Stimulated activated CD4-positive, alpha-beta T cell treated with anti-CD3 and anti-CD28 coated beads, TNF-alpha, amount 100 ng/mL, for 24 hours (primary cell): ENCODE results near the gene PLA2G2A.
A peak's percentile ranks its signal among the peaks of the same experiment; 100 is the strongest.
"Not testable (repeated sequence)": the region's sequence is repeated elsewhere in the genome, so short reads cannot be mapped to it uniquely, and the experiment has no call there.

Experiments
- DNase-seq, 3 experiments: peaks; one replicate each; pipeline ENCODE4 v3.0.0-alpha.2; 2020; ENCODE audit warnings: low read depth in 3 of 3

PLA2G2A gene, protein sequence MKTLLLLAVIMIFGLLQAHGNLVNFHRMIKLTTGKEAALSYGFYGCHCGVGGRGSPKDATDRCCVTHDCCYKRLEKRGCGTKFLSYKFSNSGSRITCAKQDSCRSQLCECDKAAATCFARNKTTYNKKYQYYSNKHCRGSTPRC

DNA sequence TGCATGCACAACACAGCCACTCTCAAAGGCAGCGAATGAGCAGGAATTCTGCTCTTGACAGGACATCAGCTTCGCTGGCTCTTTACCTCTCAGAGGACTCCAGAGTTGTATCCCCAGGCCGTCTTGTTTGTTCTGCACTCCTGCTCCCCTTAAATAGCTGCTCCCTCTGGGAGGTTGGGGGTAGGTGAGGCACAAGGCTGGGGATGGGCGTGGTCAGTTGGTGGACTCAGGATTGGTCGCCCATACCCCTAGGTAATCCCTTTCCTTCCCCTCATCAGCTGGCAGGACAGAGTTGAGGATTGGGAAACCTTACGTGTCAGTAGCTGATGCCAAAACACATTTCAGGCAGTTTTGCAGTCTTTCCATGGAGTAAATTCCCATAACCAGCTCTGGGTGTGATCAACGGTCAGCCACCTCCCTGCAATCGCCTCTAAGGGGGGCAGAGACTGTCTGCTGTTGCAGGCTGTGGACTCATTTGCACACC is at the start of gene PLA2G2A:
PLA2G2A (minus strand) TSS at position 125 of the 484 bp plus-strand sequence. CDS start 845 bp downstream, outside the sequence.
- no peak for DNase-seq

DNA sequence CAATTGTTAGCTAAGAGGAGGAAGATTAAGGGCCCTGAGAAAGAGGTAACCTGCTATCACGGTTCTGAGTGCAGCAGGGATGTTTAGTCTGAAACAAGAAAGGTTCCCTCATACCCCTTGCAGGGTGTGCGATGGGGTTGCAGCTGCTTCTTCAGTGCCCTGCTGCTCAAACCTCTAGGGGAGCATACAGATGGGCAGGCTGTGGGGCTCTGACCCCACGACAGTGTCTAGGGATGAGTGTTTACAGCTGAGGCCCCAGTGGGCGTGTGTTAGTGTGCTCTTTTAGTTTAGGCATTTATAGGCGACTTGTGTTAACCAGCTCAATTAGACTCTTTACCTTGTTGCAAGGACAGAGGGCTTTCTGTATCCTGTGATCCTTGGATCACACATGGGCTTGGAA is 49.3 kb upstream of the PLA2G2A start:
- DNase-seq, result no peak

DNA sequence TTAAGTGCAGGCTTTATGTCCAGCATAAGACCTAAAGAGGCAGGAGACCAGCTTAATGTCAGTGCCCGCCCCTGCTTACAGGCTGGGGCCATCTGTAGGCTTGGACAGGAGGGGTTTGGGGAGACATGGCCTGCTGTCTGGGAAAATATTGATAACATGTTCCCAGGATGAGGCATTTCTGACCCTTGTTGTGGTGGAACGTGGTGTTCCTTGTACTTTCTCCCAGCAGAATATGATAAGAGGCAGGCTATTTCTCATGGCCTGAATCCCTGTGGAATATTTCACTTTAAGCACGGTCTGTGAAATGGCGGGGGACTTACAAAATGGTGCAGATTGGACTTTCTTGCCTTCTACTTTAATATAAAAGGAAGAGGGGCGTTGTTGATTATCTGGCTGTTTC is 48.7 kb upstream of the PLA2G2A start:
- DNase-seq, result no peak

DNA sequence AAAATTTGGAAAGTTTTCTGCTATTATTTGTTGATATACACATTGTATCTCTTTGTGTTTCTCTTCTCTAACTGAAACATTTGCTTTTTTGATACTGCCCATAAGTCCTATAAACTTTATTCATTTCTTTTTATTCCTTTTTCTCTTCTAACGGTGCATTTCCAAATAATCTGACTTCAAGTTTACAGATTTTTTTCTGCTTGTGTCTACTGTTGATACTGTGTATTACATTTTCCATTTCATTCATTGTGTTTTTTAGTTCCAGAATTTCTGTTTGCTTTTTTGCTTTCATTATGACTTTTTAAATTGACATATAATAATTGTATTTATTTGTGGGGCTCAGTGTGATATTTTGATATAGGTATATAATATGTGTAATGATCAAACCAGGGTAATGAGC is 38.3 kb upstream of the PLA2G2A start:
- DNase-seq, result no peak

DNA sequence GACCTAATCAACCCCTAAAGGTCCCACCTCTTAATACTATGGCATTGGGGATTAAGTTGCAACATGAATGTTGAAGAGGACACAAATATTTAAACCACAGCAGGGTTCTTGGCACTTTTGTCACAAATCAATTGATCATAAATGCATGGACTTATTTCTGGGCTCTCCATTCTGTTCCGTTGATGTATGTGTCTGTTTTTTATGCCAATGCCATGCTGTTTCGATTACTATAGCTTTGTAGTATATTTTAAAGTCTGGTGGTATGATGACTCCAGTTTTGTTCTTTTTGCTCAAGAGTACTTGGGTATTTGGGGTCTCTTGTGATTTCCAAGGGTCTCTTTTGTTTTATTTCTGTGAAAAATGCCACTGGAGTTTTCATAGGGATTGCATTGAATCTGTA is 34.7 kb upstream of the PLA2G2A start:
- DNase-seq, result no peak

DNA sequence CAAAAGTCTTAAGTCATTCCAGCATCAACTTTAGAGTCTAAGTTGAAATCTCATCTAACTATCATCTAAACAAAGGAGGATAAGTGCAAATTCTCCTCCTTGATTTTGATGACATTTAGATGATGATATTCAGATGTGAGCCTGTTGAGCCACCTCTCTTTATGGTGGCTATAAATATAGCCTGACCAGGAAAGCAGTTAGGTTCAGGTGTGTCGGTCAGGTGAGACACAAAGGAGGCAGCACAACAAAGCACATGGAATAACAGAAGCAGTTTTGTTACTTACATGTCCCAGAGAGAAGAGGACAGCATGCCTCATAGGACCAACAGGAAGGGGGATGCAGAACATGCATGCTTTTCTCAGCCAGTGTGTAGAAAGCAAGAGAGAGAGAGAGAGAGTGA is 30.6 kb upstream of the PLA2G2A start:
- no peak for DNase-seq

DNA sequence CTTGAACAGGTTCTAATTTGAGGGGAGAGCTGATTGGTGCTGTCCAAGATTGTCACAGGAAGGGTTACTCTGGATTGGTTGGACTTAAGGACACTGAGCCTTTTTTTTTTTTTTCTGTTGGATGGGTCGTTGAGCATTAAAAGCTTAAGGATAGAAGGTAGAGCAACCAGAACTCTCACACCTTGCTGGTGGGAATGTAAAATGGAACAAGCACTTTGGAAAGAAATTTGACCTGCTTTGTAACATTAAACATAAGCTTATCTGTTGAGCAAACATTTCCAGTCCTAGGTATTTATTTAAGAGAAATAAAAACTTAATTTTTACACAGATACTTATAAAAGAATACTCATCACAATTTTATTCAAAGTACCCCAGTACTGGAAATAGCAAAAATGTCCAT is 29.8 kb upstream of the PLA2G2A start:
- DNase-seq, result no peak

DNA sequence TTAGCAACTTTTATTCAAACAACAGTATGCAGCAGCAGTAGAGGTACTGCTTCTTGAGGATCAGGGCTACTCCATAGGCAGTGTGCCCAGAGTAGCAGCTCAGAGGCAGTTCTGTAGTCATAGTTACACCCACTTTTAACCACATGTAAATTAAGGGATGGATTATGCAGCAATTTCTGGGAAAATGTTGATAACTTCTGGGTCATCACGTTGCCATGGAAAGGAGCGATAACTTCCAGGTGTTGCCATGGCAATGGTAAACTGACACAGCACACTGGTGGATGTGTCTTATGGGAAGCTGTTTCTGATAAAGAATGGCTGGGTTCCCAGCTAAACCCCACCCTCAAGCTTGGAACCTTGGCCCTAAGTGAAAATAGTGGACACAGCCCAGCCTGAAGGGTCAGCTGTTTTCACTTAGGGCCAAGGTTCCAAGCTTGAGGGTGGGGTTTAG is 29.0 kb upstream of the PLA2G2A start:
- DNase-seq, result no peak

DNA sequence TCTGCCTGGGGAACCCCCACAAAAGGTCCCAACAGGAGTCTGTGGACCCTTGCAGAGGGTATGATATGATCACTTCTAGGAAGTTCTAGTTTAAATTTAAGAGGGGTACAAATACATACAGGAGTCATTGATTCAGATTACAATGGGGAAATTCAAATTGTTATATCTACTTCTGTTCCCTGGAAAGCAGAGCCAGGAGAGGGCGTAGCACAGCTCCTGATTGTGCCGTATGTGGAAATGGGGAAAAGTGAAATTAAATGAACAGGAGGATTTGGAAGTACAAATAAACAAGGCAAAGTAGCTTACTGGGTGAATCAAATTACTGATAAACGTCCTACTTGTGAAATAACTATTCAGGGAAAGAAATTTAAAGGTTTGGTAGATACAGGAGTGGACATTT is 19.4 kb upstream of the PLA2G2A start:
- DNase-seq, result not testable (repeated sequence)

DNA sequence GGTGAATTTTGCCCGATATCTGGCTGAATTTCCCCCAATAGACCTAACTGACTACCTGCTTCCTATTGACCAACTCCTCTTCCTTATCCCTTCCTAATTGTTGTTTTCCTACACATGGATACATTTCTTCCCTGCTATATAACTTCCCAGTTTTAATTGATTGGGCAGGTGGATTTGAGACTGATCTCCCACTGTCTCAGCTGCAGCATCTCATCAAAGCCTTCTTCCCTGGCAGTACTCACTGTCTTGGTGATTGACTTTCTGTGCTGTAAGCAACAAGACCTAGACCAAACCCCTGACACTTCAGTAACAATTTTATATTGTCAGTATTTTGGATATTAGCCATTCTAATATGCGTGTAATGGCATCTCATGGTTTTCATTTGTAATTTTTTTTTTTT is 11.3 kb upstream of the PLA2G2A start:
- DNase-seq, result no peak

DNA sequence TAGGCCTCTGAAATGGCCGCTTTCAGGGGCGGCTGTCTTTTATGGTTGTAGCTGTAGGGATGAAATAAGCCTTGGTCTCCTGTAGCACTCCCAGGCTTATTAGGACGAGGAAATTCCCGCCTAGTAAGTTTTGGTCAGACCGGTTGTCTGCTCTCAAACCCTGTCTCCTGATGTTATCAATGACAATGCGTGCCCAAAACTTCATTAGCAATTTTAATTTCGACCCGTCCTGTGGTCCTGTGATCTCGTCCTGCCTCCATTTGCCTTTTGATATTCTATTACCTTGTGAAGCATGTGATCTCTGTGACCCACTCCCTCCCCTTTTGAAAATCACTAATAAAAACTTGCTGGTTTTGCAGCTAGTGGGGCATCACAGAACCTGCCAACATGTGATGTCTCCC is 10.8 kb upstream of the PLA2G2A start:
- DNase-seq, result not testable (repeated sequence)

DNA sequence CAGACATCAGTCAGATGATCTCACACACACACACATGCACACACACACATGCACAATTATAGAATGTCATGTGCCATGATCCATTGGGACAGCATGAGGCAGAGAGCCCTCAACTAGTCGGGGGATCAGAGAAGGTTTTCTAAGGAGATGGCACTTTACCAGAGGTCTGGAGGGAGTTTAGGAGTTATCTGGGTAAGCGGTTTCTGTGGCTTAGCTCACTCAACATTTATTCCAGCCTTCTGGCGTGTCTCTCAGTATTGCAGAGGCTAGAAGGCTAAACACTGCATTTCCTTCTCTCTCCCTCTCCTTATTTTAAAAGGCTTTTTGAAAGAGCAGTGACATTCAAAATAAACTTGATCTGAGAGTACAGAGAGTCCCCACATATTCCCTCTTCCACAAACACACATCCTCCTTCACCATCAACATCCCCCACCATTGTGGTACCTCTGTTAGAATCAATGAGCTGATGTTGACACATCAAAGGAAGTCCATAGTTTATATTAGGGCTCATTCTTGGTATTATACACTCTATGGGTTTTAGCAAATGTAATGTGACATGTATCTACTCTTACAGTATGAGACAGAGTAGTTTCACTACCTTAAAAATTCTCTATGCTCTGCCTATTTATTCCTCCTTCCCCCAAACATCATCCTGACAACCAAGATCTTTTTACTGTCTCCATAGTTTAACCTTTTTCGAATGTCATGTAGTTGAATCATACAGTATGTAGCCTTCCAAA is 9.0 kb upstream of the PLA2G2A start:
- DNase-seq, result no peak

DNA sequence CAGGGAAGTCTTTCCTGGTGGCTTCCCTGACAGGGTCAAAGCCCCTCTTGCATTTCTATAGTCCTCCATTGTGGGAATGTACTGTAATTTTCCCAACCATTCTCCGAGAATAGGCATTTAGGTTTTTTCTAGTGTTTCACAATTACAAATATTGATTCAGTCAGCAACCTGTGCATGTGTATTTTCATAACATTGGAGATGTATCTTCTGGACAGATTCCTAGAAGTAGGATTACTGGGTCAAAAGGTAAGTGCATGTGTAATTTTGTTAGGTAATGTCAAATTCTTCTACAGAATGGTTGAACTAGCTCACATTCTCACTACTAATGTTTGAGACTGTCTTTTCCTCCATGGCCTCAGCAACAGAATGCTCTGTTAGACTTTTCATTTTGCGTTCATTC is 8.3 kb upstream of the PLA2G2A start:
- no peak for DNase-seq

DNA sequence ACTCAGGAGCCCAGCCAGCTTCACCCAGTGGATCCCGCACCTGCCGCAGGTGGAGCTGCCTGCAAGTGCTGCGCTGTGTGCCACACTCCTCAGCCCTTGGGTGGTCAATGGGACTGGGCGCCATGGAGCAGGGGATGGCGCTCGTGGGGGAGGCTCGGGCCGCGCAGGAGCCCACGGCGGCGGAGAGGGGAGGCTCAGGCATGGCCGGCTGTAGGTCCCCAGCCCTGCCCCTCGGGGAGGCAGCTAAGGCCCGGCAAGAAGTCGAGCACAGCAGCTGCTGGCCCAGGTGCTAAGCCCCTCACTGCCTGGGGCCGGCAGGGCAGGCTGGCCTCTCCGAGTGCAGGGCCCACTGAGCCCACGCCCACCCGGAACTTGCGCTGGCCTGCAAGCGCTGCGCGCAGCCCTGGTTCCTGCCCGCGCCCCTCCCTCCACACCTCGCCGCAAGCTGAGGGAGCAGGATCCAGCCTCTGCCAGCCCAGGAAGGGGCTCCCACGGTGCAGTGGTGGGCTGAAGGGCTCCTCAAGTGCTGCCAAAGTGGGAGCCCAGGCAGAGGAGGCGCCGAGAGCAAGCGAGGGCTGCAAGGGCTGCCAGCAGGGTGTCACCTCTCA is 5.1 kb upstream of the PLA2G2A start:
- not testable (repeated sequence) for DNase-seq

DNA sequence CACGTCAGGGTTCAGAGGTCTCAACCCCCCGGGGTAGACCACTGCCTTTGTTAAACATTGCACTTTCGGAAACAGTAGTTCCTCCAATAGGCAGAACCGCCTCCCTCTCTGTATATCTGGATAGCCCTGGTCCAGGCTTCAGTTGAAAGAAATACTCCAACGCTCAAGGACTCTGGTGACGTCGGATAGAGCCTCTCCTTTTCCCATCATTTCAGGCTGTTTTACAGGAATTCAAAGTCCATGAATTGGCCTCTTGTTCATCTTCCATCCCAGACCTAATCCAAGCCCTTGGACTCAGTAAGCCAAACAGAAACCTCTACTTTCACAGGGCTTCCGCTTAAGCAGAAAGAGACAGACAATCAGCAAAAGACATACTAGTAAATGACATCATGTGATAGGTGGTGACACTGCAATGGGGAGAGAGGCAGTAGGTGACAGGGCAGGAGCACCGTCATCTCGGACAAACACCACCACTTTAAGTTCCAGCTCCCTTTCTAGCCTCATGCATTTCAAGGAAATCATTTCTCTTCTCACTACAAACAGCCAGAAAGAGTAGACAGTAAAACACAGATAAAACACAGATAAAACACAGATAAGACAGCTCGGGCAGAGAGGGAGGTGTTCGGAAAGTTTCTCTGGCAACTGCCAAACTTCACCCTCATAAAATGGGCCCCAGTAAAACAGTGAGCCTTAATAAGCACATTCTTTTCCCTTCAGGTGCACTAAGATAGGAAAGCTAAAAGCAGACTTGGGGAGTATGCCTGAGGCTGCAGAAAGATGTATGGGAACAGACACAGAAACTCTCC is 2.3 kb upstream of the PLA2G2A start:
- no peak for DNase-seq

DNA sequence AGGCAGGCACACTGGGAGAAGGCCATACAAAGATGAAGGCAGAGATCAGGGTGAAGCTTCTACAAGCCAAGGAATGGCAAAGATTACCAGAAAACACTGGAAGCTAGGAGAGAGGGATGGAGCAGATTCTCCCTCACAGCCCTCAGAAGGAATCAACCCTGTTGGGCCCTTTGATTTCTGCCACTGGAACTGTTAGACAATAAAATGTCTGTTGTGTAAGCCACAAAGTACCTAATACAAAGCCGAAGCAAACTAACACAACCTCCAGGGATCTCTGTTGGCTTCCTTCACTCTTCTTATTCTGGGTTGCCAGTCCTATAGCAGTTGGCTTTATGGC is 1.7 kb upstream of the PLA2G2A start:
- no peak for DNase-seq

DNA sequence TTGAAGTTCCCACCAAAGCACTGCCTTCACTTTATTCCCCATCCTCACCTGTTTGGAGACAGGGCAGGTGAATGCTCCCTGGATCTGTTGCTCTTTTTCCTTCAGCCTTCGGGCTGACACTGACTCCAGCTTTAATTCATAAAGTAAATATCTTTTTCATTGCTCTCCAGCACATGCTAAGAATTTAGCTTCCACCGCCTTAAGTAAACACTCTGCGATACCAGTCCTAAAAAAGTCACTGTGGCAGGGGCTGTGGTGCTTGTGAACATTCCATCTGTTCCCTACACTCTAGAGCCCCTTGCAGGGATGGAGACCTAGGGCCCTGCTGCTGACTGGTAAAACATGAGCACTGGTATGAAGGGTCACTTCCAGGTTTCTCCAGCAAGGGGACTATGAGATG is 896 bp upstream of the PLA2G2A start:
- no peak for DNase-seq

DNA sequence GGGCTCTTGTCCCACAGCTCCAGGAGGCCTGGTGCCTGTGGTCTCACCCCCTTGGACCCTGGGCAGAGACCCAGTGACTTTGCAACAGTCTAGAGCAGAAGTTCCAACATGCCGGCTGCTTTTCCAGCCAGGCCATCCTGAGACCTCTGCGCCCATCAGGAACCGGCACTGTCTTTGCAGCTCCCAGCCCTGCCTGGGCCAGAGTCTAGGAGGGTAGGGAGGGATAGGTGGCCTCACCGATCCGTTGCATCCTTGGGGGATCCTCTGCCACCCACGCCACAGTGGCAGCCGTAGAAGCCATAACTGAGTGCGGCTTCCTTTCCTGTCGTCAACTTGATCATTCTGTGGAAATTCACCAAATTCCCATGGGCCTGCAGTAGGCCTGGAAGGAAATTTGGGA is 1.3 kb downstream of the PLA2G2A start:
- no peak for DNase-seq

DNA sequence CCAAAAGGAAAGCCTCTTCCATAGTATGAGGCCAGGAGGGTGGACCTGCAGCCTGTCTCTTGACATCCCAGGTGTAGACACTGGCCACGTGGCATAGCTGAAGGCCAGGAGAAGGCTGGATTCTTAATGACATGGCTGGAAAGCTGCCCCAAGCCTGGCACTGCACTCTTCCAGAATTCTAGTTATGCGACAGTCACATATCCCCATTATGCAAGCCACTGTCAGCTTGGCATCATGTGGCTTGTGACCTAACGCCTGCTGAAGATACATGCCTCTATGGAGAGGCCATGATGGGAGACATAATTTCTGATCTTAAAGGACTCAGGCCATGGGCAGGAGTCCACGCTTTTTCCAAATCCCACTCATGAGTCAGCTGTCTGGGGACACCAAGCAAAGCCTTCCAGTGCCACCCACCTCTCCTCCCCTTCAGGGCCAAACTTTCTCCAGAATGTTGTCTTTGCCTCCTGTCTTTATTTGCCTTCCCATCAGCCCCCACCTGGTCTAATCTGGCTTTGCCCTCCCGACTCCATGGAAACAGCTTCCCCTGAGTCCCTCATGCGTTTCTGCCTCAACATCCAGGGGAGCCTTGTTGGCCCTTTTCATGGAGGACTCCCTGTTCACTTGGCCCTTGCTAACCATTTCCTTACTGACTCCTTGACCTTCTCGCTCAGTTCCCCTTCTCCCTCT is 3.0 kb downstream of the PLA2G2A start:
- DNase-seq, result no peak

DNA sequence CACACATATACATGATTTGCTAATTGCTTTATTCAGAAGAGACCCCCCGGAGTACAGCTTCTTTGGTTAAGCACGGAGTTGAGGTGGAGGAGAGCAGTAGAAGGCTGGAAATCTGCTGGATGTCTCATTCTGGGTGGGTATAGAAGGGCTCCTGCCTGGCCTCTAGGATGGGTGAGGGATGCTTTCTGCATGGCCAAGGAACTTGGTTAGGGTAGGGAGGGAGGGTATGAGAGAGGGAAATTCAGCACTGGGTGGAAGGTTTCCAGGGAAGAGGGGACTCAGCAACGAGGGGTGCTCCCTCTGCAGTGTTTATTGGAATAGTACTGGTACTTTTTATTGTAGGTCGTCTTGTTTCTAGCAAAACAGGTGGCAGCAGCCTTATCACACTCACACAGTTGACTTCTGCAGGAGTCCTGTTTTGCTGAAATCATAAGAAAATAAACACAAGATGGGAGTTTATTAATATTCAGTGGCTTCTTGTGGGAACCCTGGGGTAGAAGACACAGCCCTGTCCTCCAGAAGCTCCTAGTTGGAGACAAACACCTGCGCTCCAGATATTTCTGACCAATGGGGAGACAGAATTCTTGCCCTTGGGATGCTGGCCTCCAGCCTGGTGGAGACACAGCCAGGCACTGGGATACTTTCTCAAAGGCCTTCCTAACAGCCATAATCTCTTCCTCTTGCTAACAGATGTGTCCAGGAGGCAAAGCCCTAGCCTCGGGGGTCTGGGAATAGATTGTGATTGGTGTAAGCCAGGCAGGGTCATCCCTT is 3.8 kb downstream of the PLA2G2A start:
- no peak for DNase-seq

DNA sequence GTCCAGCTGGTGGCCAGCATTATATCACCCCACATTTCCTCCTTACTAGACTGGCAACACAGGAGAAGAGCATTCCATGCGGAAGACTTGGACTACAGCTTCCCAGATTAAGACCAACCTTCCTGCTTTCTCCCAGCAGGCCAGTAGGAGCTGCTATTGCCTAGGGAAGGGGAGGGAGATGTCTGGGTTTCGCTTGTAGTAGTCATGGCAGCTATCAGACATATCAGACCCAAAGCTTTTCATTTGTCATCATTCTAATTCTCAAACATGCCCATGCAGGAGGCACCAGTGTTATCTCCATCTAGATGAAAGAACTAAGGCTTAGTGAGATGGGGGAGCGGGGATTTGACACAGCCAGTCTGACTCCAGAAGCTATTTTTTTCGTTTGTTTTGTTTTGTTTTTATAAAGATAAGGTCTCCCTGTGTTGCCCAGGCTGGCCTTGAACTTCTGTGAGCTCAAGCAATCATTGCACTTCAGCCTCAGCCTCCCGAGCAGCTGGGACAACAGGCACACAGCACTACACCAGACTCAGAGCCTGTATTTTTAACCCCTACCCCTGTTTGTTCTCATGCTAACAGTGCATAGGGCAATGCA is 4.5 kb downstream of the PLA2G2A start:
- DNase-seq, result peak in 1 of 3 experiments; percentile 12
